ENCODE measurements around the gene AGRN. TPM values are rescaled to one million over a fixed set of nuclear protein-coding genes. Genes with fewer than 3 reads are reported as not detected.
"Not testable (repeated sequence)": the region's sequence is repeated elsewhere in the genome, so short reads cannot be mapped to it uniquely, and the experiment has no call there.

AGRN gene
- total and polyA plus RNA-seq, 4 donors: 1.8 to 22.4 (median 16.9) TPM

DNA sequence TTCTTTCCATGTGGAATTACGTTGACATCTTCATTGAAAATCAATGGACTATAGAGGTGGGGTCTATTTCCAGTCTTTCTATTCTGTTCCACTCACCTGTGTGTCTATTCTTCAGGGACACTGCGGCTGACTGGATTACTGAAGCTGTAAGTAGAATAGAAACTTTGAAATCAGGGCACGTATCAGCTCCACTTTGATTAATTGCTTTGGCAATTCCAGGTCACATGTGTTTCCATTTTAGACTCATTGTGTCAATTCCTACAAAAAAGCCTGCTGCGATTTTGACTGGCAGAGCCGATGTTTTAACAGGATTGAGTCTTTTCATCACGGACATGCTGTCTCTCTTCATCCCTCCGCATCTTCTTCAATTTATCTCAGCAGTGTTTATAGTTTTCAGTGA is 75.1 kb downstream of the AGRN start:
- Histone ChIP-seq H3K4me3 (ENCODE audit: low read depth in 1 of 3, low read length in 3 of 3) (no peak overlapping the region), H3K4me1 (ENCODE audit: control insufficient read depth in 4 of 4, insufficient read depth in 4 of 4, low read length in 3 of 4) (no peaks in the 10 kb centered on the region), H3K27ac (ENCODE audit: low read depth in 1 of 2, low read length in 2 of 2) (no peak overlapping the region), H3K27me3 (ENCODE audit: control insufficient read depth in 4 of 4, insufficient read depth in 4 of 4, low read length in 3 of 4) (no peaks in the 10 kb centered on the region), H3K9ac (ENCODE audit: low read depth in 1 of 2, low read length in 2 of 2) (no peak overlapping the region), H3K36me3 (ENCODE audit: control insufficient read depth in 4 of 4, insufficient read depth in 3 of 4, low read depth in 1 of 4, low read length in 3 of 4) (no peaks in the 10 kb centered on the region), H3K9me3 (ENCODE audit: control insufficient read depth in 4 of 4, low read length in 3 of 4) (no peaks in the 10 kb centered on the region)
- DNase-seq (ENCODE audit: low spot score): no peak
- WGBS: 97% methylated on average over 7 of the region's 7 CpGs
- TF ChIP-seq RAD21 (IDR thresholded peaks at IDR 0.05): no peak
- TF ChIP-seq SP1 (IDR thresholded peaks at IDR 0.05): no peak
- no peak for TF ChIP-seq HNF4G (IDR thresholded peaks at IDR 0.05)
- no peak for TF ChIP-seq FOXA1 (IDR thresholded peaks at IDR 0.05)
- TF ChIP-seq TAF1 (conservative IDR thresholded peaks at IDR 0.05): no peak
- TF ChIP-seq, protein P1, sequence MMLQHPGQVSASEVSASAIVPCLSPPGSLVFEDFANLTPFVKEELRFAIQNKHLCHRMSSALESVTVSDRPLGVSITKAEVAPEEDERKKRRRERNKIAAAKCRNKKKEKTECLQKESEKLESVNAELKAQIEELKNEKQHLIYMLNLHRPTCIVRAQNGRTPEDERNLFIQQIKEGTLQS (IDR thresholded peaks at IDR 0.05): no peak
- TF ChIP-seq, protein P2, sequence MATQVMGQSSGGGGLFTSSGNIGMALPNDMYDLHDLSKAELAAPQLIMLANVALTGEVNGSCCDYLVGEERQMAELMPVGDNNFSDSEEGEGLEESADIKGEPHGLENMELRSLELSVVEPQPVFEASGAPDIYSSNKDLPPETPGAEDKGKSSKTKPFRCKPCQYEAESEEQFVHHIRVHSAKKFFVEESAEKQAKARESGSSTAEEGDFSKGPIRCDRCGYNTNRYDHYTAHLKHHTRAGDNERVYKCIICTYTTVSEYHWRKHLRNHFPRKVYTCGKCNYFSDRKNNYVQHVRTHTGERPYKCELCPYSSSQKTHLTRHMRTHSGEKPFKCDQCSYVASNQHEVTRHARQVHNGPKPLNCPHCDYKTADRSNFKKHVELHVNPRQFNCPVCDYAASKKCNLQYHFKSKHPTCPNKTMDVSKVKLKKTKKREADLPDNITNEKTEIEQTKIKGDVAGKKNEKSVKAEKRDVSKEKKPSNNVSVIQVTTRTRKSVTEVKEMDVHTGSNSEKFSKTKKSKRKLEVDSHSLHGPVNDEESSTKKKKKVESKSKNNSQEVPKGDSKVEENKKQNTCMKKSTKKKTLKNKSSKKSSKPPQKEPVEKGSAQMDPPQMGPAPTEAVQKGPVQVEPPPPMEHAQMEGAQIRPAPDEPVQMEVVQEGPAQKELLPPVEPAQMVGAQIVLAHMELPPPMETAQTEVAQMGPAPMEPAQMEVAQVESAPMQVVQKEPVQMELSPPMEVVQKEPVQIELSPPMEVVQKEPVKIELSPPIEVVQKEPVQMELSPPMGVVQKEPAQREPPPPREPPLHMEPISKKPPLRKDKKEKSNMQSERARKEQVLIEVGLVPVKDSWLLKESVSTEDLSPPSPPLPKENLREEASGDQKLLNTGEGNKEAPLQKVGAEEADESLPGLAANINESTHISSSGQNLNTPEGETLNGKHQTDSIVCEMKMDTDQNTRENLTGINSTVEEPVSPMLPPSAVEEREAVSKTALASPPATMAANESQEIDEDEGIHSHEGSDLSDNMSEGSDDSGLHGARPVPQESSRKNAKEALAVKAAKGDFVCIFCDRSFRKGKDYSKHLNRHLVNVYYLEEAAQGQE (IDR thresholded peaks at IDR 0.05): no peak
- no peak for TF ChIP-seq JUND (IDR thresholded peaks at IDR 0.05)
- TF ChIP-seq GABPA (IDR thresholded peaks at IDR 0.05 in 1 of 2, conservative IDR thresholded peaks at IDR 0.05 in 1 of 2): no peak
- TF ChIP-seq, protein P3, sequence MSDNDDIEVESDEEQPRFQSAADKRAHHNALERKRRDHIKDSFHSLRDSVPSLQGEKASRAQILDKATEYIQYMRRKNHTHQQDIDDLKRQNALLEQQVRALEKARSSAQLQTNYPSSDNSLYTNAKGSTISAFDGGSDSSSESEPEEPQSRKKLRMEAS (IDR thresholded peaks at IDR 0.05): no peak
- no peak for TF ChIP-seq EGR1 (IDR thresholded peaks at IDR 0.05; ENCODE audit: low read depth in 2 of 2)
- no peak for TF ChIP-seq YY1 (IDR thresholded peaks at IDR 0.05)
- no peak for TF ChIP-seq FOXA2 (IDR thresholded peaks at IDR 0.05)
- TF ChIP-seq NR2F2 (IDR thresholded peaks at IDR 0.05): no peak

DNA sequence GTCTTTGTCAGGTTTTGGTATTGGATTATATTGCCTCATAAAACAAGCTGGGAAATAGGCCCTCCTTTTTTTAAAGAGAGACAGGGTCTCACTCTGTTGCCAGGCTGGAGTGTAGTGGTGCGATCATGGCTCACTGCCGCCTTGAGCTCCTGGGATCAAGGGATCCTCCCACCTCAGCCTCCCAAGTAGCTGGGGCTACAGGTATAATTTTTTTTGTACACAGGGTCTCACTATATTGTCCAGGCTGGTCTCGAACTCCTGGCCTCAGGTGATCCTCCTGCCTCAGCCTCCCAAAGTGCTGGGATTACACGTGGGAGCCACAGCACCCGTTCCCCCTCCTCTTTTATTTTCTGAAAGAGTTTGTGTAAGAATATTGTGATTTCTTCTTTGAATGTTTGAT is 76.2 kb downstream of the AGRN start:
- not testable (repeated sequence) for H3K9me3 ChIP-seq (ENCODE audit: control insufficient read depth in 4 of 4, low read length in 3 of 4); H3K27me3 ChIP-seq (ENCODE audit: control insufficient read depth in 4 of 4, insufficient read depth in 4 of 4, low read length in 3 of 4); H3K4me1 ChIP-seq (ENCODE audit: control insufficient read depth in 4 of 4, insufficient read depth in 4 of 4, low read length in 3 of 4); DNase-seq (ENCODE audit: low spot score); H3K4me3 ChIP-seq (ENCODE audit: low read depth in 1 of 3, low read length in 3 of 3); H3K9ac ChIP-seq (ENCODE audit: low read depth in 1 of 2, low read length in 2 of 2); H3K36me3 ChIP-seq (ENCODE audit: control insufficient read depth in 4 of 4, insufficient read depth in 3 of 4, low read depth in 1 of 4, low read length in 3 of 4); H3K27ac ChIP-seq (ENCODE audit: low read depth in 1 of 2, low read length in 2 of 2)
- WGBS: 96% methylated on average over 5 of the region's 5 CpGs

DNA sequence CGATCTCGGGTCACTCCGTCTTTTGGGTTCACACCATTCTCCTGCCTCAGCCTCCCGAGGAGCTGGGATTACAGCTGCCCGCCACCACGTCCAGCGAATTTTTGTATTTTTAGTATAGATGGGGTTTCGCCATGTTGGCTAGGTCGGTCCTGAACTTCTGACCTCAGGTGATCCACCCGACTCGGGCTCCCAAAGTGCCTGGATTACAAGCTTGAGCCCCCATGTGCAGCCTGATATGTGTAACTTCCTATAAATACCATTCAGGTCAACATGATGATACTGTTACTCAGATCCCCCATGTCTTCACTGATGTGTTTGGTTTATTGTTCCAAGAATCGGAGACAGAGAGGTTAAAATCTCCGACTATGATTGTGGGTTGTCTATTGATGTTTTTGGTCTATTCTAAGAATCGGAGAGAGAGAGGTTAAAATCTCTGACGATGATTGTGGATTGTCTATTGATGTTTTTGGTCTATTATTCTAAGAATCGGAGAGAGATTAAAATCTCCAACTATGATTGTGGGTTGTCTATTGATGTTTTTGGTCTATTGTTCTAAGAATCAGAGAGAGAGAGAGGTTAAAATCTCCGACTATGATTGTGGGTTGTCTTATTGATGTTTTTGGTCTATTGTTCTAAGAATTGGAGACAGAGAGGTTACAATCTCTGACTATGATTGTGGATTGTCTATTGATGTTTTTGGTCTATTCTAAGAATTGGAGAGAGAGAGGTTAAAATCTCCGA is 78.9 kb downstream of the AGRN start:
- H3K27ac ChIP-seq (ENCODE audit: low read depth in 1 of 2, low read length in 2 of 2): no peak overlapping the region
- no peaks in the 10 kb centered on the region for H3K27me3 ChIP-seq (ENCODE audit: control insufficient read depth in 4 of 4, insufficient read depth in 4 of 4, low read length in 3 of 4)
- no peaks in the 10 kb centered on the region for H3K36me3 ChIP-seq (ENCODE audit: control insufficient read depth in 4 of 4, insufficient read depth in 3 of 4, low read depth in 1 of 4, low read length in 3 of 4)
- WGBS: 90% methylated on average over 18 of the region's 18 CpGs
- no peaks in the 10 kb centered on the region for H3K4me1 ChIP-seq (ENCODE audit: control insufficient read depth in 4 of 4, insufficient read depth in 4 of 4, low read length in 3 of 4)
- DNase-seq (ENCODE audit: low spot score): no peak
- no peak overlapping the region for H3K4me3 ChIP-seq (ENCODE audit: low read depth in 1 of 3, low read length in 3 of 3)
- no peaks in the 10 kb centered on the region for H3K9me3 ChIP-seq (ENCODE audit: control insufficient read depth in 4 of 4, low read length in 3 of 4)
- H3K9ac ChIP-seq (ENCODE audit: low read depth in 1 of 2, low read length in 2 of 2): no peak overlapping the region
- TF ChIP-seq HNF4G (IDR thresholded peaks at IDR 0.05): no peak
- TF ChIP-seq YY1 (IDR thresholded peaks at IDR 0.05): no peak
- TF ChIP-seq JUND (IDR thresholded peaks at IDR 0.05): no peak
- TF ChIP-seq HNF4A (conservative IDR thresholded peaks at IDR 0.05): no peak
- TF ChIP-seq, protein P4, sequence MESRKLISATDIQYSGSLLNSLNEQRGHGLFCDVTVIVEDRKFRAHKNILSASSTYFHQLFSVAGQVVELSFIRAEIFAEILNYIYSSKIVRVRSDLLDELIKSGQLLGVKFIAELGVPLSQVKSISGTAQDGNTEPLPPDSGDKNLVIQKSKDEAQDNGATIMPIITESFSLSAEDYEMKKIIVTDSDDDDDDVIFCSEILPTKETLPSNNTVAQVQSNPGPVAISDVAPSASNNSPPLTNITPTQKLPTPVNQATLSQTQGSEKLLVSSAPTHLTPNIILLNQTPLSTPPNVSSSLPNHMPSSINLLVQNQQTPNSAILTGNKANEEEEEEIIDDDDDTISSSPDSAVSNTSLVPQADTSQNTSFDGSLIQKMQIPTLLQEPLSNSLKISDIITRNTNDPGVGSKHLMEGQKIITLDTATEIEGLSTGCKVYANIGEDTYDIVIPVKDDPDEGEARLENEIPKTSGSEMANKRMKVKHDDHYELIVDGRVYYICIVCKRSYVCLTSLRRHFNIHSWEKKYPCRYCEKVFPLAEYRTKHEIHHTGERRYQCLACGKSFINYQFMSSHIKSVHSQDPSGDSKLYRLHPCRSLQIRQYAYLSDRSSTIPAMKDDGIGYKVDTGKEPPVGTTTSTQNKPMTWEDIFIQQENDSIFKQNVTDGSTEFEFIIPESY (IDR thresholded peaks at IDR 0.05): no peak
- TF ChIP-seq, protein P5, sequence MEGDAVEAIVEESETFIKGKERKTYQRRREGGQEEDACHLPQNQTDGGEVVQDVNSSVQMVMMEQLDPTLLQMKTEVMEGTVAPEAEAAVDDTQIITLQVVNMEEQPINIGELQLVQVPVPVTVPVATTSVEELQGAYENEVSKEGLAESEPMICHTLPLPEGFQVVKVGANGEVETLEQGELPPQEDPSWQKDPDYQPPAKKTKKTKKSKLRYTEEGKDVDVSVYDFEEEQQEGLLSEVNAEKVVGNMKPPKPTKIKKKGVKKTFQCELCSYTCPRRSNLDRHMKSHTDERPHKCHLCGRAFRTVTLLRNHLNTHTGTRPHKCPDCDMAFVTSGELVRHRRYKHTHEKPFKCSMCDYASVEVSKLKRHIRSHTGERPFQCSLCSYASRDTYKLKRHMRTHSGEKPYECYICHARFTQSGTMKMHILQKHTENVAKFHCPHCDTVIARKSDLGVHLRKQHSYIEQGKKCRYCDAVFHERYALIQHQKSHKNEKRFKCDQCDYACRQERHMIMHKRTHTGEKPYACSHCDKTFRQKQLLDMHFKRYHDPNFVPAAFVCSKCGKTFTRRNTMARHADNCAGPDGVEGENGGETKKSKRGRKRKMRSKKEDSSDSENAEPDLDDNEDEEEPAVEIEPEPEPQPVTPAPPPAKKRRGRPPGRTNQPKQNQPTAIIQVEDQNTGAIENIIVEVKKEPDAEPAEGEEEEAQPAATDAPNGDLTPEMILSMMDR (IDR thresholded peaks at IDR 0.05; ENCODE audit: low read depth, low read length, missing input control): no peak
- no peak for TF ChIP-seq TAF1 (conservative IDR thresholded peaks at IDR 0.05)
- TF ChIP-seq EGR1 (IDR thresholded peaks at IDR 0.05; ENCODE audit: low read depth in 2 of 2): no peak
- TF ChIP-seq, protein P3 (IDR thresholded peaks at IDR 0.05): no peak
- no peak for TF ChIP-seq SP1 (IDR thresholded peaks at IDR 0.05)
- no peak for TF ChIP-seq RXRA (IDR thresholded peaks at IDR 0.05)
- TF ChIP-seq, protein P1 (IDR thresholded peaks at IDR 0.05): no peak
- TF ChIP-seq FOXA2 (IDR thresholded peaks at IDR 0.05): no peak
- no peak for TF ChIP-seq GABPA (IDR thresholded peaks at IDR 0.05 in 1 of 2, conservative IDR thresholded peaks at IDR 0.05 in 1 of 2)
